ENCODE results near the gene MARCKSL1. TPM values are rescaled to one million over a fixed set of nuclear protein-coding genes. Genes with fewer than 3 reads are reported as not detected.

Gene MARCKSL1
- total RNA-seq, 1 experiment from 2014 or later = 457 TPM

DNA sequence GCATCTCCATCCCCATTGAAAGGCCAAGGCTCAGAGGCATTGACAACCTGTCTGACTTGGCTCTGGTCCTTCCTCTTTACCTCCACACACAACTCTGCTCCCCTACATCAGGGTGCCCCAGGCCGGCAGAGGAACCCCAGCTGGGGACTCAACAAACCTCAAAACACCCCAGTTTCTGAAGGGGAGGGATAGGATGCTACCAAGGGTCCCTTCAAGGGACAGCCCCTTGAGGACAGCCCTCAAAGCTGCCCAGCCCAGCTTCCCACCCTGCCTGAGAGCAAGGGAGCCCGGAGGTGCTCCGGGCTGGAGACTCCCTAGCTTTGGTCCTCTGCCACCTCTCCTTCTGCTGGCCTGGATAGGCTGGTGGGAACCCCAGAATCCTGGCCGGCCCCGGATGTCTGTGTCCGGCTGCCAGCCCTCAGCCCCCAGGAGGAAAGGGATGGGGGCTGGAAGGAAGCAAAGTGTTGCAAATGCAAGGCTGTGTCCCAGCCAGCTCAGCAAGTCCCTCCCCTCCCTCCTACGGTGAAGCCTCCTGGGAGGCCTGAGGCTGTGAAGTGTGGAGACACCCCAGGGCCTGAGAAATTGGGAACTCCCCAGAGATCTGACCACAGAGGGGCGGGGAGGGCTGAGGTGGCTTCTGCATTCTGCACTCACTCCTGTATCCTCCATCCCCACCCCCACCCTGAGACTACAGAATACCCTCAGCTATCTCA is 1.1 kb upstream of the MARCKSL1 start:
- TF ChIP-seq, protein P1, sequence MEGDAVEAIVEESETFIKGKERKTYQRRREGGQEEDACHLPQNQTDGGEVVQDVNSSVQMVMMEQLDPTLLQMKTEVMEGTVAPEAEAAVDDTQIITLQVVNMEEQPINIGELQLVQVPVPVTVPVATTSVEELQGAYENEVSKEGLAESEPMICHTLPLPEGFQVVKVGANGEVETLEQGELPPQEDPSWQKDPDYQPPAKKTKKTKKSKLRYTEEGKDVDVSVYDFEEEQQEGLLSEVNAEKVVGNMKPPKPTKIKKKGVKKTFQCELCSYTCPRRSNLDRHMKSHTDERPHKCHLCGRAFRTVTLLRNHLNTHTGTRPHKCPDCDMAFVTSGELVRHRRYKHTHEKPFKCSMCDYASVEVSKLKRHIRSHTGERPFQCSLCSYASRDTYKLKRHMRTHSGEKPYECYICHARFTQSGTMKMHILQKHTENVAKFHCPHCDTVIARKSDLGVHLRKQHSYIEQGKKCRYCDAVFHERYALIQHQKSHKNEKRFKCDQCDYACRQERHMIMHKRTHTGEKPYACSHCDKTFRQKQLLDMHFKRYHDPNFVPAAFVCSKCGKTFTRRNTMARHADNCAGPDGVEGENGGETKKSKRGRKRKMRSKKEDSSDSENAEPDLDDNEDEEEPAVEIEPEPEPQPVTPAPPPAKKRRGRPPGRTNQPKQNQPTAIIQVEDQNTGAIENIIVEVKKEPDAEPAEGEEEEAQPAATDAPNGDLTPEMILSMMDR (conservative IDR thresholded peaks at IDR 0.05) = no peak
- no peak overlapping the region for H4K5ac ChIP-seq (ENCODE audit: insufficient read length, low read depth, low read length)
- H3T11ph ChIP-seq (ENCODE audit: low read length) = no peak overlapping the region
- peak overlapping the region; percentile 36 for H3K4me2 ChIP-seq (ENCODE audit: insufficient read depth, insufficient read length, low read length)
- H3K18ac ChIP-seq (ENCODE audit: insufficient read length, low read depth, low read length) = no peak overlapping the region
- no peaks in the 10 kb centered on the region for H3K79me1 ChIP-seq (ENCODE audit: insufficient read depth, low read depth, low read length, poor library complexity, severe bottlenecking)
- no peak for DNase-seq
- no peaks in the 10 kb centered on the region for H3K9me3 ChIP-seq (ENCODE audit: control insufficient read depth, low read depth, low read length)
- H2BK15ac ChIP-seq (ENCODE audit: low read depth, low read length) = no peak overlapping the region
- peaks cover 3% of the 10 kb centered on the region; the same call in 1 of the 2 replicates for H3K4me1 ChIP-seq (ENCODE audit: insufficient read depth, low read length)
- no peak overlapping the region for H2AK5ac ChIP-seq (ENCODE audit: insufficient read length, low read length)
- WGBS (ENCODE audit: extremely low coverage, insufficient read length, low lambda C conversion rate) = no CpG with 5 or more reads among the region's 8 CpGs
- H3K9ac ChIP-seq (ENCODE audit: extremely low read depth, insufficient read length, low read length) = no peak overlapping the region
- no peak overlapping the region for H4K91ac ChIP-seq (ENCODE audit: insufficient read length, low read depth, low read length)
- no peak overlapping the region; a peak in 1 of 7 replicates for H3K27ac Mint-ChIP-seq
- no peak overlapping the region for H3K14ac ChIP-seq (ENCODE audit: insufficient read depth, low read length)
- H3K4ac ChIP-seq (ENCODE audit: low read depth, low read length) = no peak overlapping the region
- H3K27me3 ChIP-seq (ENCODE audit: insufficient read depth, low read length) = peaks cover 2% of the 10 kb centered on the region; the same call in 1 of the 2 replicates
- no peak overlapping the region for H3K56ac ChIP-seq (ENCODE audit: insufficient read length, low read depth, low read length)
- no peak overlapping the region for H2BK5ac ChIP-seq (ENCODE audit: insufficient read length, low read length)
- H3K4me3 Mint-ChIP-seq = peak overlapping the region; percentile 57 to 76
- peaks cover 36% of the 10 kb centered on the region for H3K27me3 Mint-ChIP-seq (ENCODE audit: low read depth)
- H3K4me1 Mint-ChIP-seq = peaks cover 39 to 53% of the 10 kb centered on the region in 2 experiments
- peaks cover 6% of the 10 kb centered on the region; the same call in 1 of the 2 replicates for H3K79me2 ChIP-seq (ENCODE audit: insufficient read depth, low read length)
- no peak overlapping the region for H4K8ac ChIP-seq (replicated peaks; ENCODE audit: insufficient read length, low read depth, low read length)
- H2BK120ac ChIP-seq (ENCODE audit: low read depth, low read length, poor library complexity, severe bottlenecking) = no peak overlapping the region
- H4K20me1 ChIP-seq (ENCODE audit: control insufficient read depth, insufficient read depth, insufficient read length) = no peaks in the 10 kb centered on the region
- peaks cover 11% of the 10 kb centered on the region for H3K23me2 ChIP-seq (ENCODE audit: insufficient read length, low read depth, low read length, poor library complexity, severe bottlenecking)
- peaks cover 15 to 30% (median 27%) of the 10 kb centered on the region in 3 experiments for H3K36me3 Mint-ChIP-seq (ENCODE audit: insufficient read depth in 1 of 3, low read depth in 3 of 3)
- H2AFZ ChIP-seq (ENCODE audit: low read length) = no peak overlapping the region
- H3K23ac ChIP-seq (ENCODE audit: insufficient read length, low read depth, low read length) = no peak overlapping the region
- H3K9me3 Mint-ChIP-seq = no peaks in the 10 kb centered on the region; a peak in 1 of 5 replicates
- no peak overlapping the region for H2BK12ac ChIP-seq (ENCODE audit: insufficient read length, low read depth, low read length)
- no peak overlapping the region for H2BK20ac ChIP-seq (ENCODE audit: low read depth, low read length, poor library complexity, severe bottlenecking)
- H3K27ac ChIP-seq (ENCODE audit: insufficient read length, low read depth, low read length) = no peak overlapping the region

Data from H9 (cell line).